K562 (cell line): ENCODE data around the gene BCAS1. TPM values are rescaled to one million over a fixed set of nuclear protein-coding genes. Genes with fewer than 3 reads are reported as not detected.
A peak's percentile ranks its signal among the peaks of the same experiment; 100 is the strongest.

Experiments used
- ATAC-seq: fragments of 200-7000 bp; cut with Tn5 transposase; 3 replicates; pipeline ENCODE4 v1.9.1; 2020; ENCODE audit warnings: moderate library complexity
- BruUV-seq: library from RNA; stranded (reverse); fragments of 400-500 nt; replicated peaks from 2 replicates; lab custom pipeline; 2021; lab: Mats Ljungman, UMichigan
- CTCF ChIA-PET: fragments of 300-600 bp; formaldehyde crosslinking; extraction: SDS; loops from one replicate; lab custom pipeline; 2021; ENCODE audit warnings: low intra/inter-chr PET ratio; lab: Yijun Ruan, JAX
- POLR2A ChIA-PET: fragments of 300-600, 350-650 bp; sonication (Branson Sonifier 250); formaldehyde crosslinking; extraction: SDS; loops from one replicate; lab custom pipeline; 2021; ENCODE audit warnings: antibody characterized with exemption, inconsistent platforms; lab: Yijun Ruan, JAX
- DNase-seq, 4 experiments: peaks; one replicate each; pipeline versions ENCODE4 v3.0.0 to v3.0.0-alpha.2; 2011 to 2018; ENCODE audit warnings: low spot score in 3 of 4, mixed read lengths in 3 of 4; ENCODE audit errors: extremely low read depth in 1 of 4
- FAIRE-seq: peaks from 2 replicates; lab custom pipeline; 2011; peaks lifted over from hg19 to GRCh38; lab: Jason Lieb, UNC
- H2AFZ ChIP-seq: 2 replicates; pipeline ENCODE4 v1.6.0; 2011; ENCODE audit warnings: low read depth, low read length, control low read depth, inconsistent platforms
- H3K27ac ChIP-seq: fragments of 200-600 bp; 3 replicates; pipeline ENCODE4 v1.8.0; 2011; ENCODE audit warnings: low read depth, mild to moderate bottlenecking, control low read depth, inconsistent platforms, low read length, moderate library complexity, mixed read lengths; ENCODE audit errors: extremely low read depth
- H3K27me3 ChIP-seq, 2 experiments: fragments of 300-600 bp in 1 of 2; 2 replicates in 1 of 2; 3 replicates in 1 of 2; pipeline versions ENCODE4 v1.6.0 to v1.8.0; 2011; ENCODE audit warnings: inconsistent platforms in 2 of 2, low read length in 2 of 2, mild to moderate bottlenecking in 1 of 2, mixed read lengths in 1 of 2, moderate library complexity in 1 of 2; ENCODE audit not compliant: control insufficient read depth in 2 of 2, insufficient read depth in 2 of 2
- H3K36me3 ChIP-seq: fragments of 300-600 bp; 3 replicates; pipeline ENCODE4 v1.8.0; 2011; ENCODE audit warnings: mild to moderate bottlenecking, low read length, inconsistent platforms; ENCODE audit not compliant: control insufficient read depth, insufficient read depth
- H3K4me1 ChIP-seq, 2 experiments: fragments of 200-600 bp in 1 of 2; replicated peaks in 1 of 2; 2 replicates in 1 of 2; 3 replicates in 1 of 2; pipeline versions ENCODE4 v1.5.1 to v1.8.0; 2011; ENCODE audit warnings: inconsistent platforms in 2 of 2, low read length in 2 of 2, mild to moderate bottlenecking in 1 of 2, mixed read lengths in 1 of 2, moderate library complexity in 1 of 2; ENCODE audit not compliant: control insufficient read depth in 2 of 2, insufficient read depth in 2 of 2
- H3K4me2 ChIP-seq: 2 replicates; pipeline ENCODE4 v1.6.1; 2011; ENCODE audit warnings: low read length, control low read depth, inconsistent platforms, mixed read lengths; ENCODE audit not compliant: insufficient read depth
- H3K4me3 ChIP-seq: fragments of 200-600 bp; sonication (generic), shearing (Covaris generic); 2 replicates; pipeline ENCODE4 v1.5.1; 2016; ENCODE audit warnings: control low read depth, inconsistent platforms
- H3K79me2 ChIP-seq: fragments of 200-600 bp; 3 replicates; pipeline ENCODE4 v1.8.0; 2011; ENCODE audit warnings: low read length, inconsistent platforms; ENCODE audit not compliant: control insufficient read depth, insufficient read depth
- H3K9ac ChIP-seq, 2 experiments: 2 replicates each; pipeline versions ENCODE4 v1.6.0 to v1.6.1; 2011; ENCODE audit warnings: low read depth in 2 of 2, low read length in 2 of 2, control low read depth in 1 of 2, inconsistent platforms in 1 of 2, mild to moderate bottlenecking in 1 of 2, mixed read lengths in 1 of 2; ENCODE audit not compliant: insufficient read depth in 1 of 2
- H3K9me1 ChIP-seq: one replicate; pipeline ENCODE4 v1.6.0; 2011; ENCODE audit warnings: inconsistent platforms, mild to moderate bottlenecking, low read length, moderate library complexity; ENCODE audit not compliant: control insufficient read depth, insufficient read depth
- H3K9me3 ChIP-seq: replicated peaks from 2 replicates; pipeline ENCODE4 v1.5.1; 2011; ENCODE audit warnings: low read depth, low read length, inconsistent platforms; ENCODE audit not compliant: control insufficient read depth, insufficient read depth
- H4K20me1 ChIP-seq: replicated peaks from 2 replicates; pipeline ENCODE4 v1.6.1; 2011; ENCODE audit warnings: low read length, inconsistent platforms, mixed read lengths; ENCODE audit not compliant: control insufficient read depth, insufficient read depth
- CCAR2 ChIP-seq: fragments of 200-400 bp; formaldehyde crosslinking; IDR thresholded peaks from 2 replicates; pipeline ENCODE4 v1.6.1; 2017; ENCODE audit warnings: mild to moderate bottlenecking, low read depth, low read length
- CREB3 ChIP-seq: fragments of 450-650 bp; conservative IDR thresholded peaks from 2 replicates; pipeline ENCODE4 v1.6.1; 2016; ENCODE audit warnings: missing genetic modification characterization, low read depth, mild to moderate bottlenecking, missing compliant biosample characterization, moderate library complexity
- CTCF ChIP-seq, 3 experiments: IDR thresholded peaks in 2 of 3; conservative IDR thresholded peaks in 1 of 3; 2 replicates each; pipeline ENCODE4 v1.5.1; 2011 to 2012; ENCODE audit warnings: low read length in 3 of 3, mild to moderate bottlenecking in 3 of 3, control low read depth in 2 of 3, improper control_type of control experiment in 1 of 3, inconsistent platforms in 1 of 3, low read depth in 1 of 3, mixed read lengths in 1 of 3, moderate library complexity in 1 of 3; ENCODE audit not compliant: insufficient read depth in 2 of 3
- RAD21 ChIP-seq, 2 experiments: fragments of 250-450 bp in 1 of 2; fragments of 450-650 bp in 1 of 2; sonication (Bioruptor Pico) in 1 of 2; formaldehyde crosslinking in 1 of 2; IDR thresholded peaks in 1 of 2; conservative IDR thresholded peaks in 1 of 2; 2 replicates each; pipeline versions ENCODE4 v1.4.0 to v1.8.0; 2020 to 2022; ENCODE audit warnings: mild to moderate bottlenecking in 2 of 2, moderate library complexity in 1 of 2
- ZBTB11 ChIP-seq, 3 experiments: fragments of 200-800 bp in 1 of 3; fragments of 250-450 bp in 1 of 3; fragments of 450-650 bp in 1 of 3; sonication (Bioruptor Pico) in 1 of 3; sonication (Bioruptor generic) in 1 of 3; formaldehyde crosslinking in 1 of 3; IDR thresholded peaks; 2 replicates each; pipeline versions ENCODE4 v1.6.1 to v1.8.0; 2016 to 2022; ENCODE audit warnings: mild to moderate bottlenecking in 2 of 3, missing genetic modification characterization in 2 of 3, missing compliant biosample characterization in 1 of 3, moderate library complexity in 1 of 3
- WGBS: fragments of 100-300 bp; shearing (Covaris generic); methylation state at CpG from one replicate; pipeline ENCODE4 v1.1.6; 2016; ENCODE audit warnings: low coverage, mixed read lengths; ENCODE audit not compliant: insufficient coverage; ENCODE audit errors: missing lambda C conversion rate; 5-methylcytosine and 5-hydroxymethylcytosine counted together
- in situ Hi-C: fragments of 300-500 bp; cut with MboI; formaldehyde crosslinking; loops from 4 replicates; pipeline ENCODE4 v1.15.0; 2018; ENCODE audit warnings: inconsistent platforms, mixed read lengths
- intact Hi-C: fragments of 100-400 bp; cut with micrococcal nuclease; formaldehyde crosslinking; loops from 2 replicates; pipeline ENCODE4 v1.14.2; 2022
- polyA plus RNA-seq, 8 experiments: library from polyadenylated mRNA; depleted of rRNA in 4 of 8; stranded (reverse) in 5 of 8; unstranded in 3 of 8; fragments of >200 nt; fragmentation: Nextera tagmentation in 2 of 8; fragmentation: Illumina TruSeq in 1 of 8; extraction: Ambion mirVana in 2 of 8; extraction: Trizol in 1 of 8; gene quantifications; 2 replicates each; pipeline versions ENCODE4 v1.2.1 to v1.2.3, GENCODE V29; 2011 to 2014; ENCODE audit warnings: inconsistent platforms in 1 of 8, missing spikeins in 1 of 8
- total RNA-seq, 7 experiments: library from RNA; depleted of rRNA in 6 of 7; stranded (reverse); fragments of >200 nt in 6 of 7; fragmentation: Illumina TruSeq in 2 of 7; extraction: Trizol in 2 of 7; gene quantifications; 2 replicates each; pipeline versions ENCODE4 v1.2.1 to v1.2.3, GENCODE V29; 2011 to 2021; ENCODE audit warnings: low replicate concordance in 1 of 7

BCAS1 gene
- total and polyA plus RNA-seq, 9 of the 15 experiments (the other 6 are each of a cell fraction or from before 2014, with no cell fraction given) = 0.18 to 2.3 (median 0.93) TPM

DNA sequence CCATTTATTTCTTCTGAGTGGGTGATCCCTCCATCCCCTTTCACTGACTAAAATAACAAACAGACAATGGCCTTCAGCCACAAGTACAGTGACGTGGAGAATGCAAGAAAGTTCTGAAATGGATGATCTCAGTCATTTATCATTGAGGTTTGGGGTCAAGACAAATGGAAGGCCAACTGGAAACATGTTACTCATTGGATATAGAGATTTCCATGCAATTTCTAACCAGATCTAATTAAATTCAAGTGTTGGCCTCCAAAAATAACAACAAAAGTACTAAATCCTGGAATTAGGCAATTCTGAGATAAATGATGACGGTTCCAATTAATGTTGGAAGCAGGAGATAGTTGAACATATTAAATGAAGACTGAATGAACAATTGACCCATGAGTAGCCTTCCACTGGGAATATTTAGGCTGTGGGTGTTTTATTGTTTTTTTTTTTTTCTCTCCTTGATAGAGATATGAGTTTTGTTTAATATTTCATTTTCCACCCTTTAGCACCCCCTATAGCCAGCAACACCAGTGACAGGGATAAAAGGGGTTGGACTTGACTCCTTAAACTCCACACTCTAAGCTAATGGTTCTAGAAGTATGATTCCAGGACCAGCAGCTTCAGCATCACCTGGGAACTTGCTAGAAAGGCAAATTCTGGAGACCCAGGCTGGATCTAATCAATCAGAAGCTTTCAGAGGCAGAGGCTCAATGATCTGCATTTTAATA is 112.8 kb downstream of the BCAS1 start:
- CTCF ChIA-PET = interaction anchor here (0.6 to 0.7 kb wide), 3 partner anchors 87 to 621 kb away, joined by 3 read pairs; no protein-coding TSS in a partner anchor
- Histone ChIP-seq H3K79me2 (no peaks in the 10 kb centered on the region), H3K4me2 (no peak overlapping the region), H3K27ac (no peak overlapping the region), H4K20me1 (no peaks in the 10 kb centered on the region), H3K4me3 (no peak overlapping the region), H3K27me3 (peaks cover 5 to 18% of the 10 kb centered on the region in 2 experiments; a peak in 3 of 5 replicates), H3K4me1 (no peaks in the 10 kb centered on the region), H3K9me3 (no peaks in the 10 kb centered on the region), H3K36me3 (no peaks in the 10 kb centered on the region), H2AFZ (no peak overlapping the region), H3K9me1 (no peaks in the 10 kb centered on the region), H3K9ac (no peak overlapping the region)
- WGBS = 9% methylated on average over 2 of the region's 2 CpGs
- POLR2A ChIA-PET = interaction anchor here (0.7 to 2.8 kb wide), 3 partner anchors 10 to 443 kb away, joined by 3 to 7 read pairs (median 3); no protein-coding TSS in a partner anchor
- DNase-seq = no peak
- no peak for FAIRE-seq
- in situ Hi-C loops = loop anchor here (25.0 kb wide), 1 partner anchor 680 kb away; no protein-coding TSS in a partner anchor
- TF ChIP-seq RAD21 (CRISPR knock-in tag; conservative IDR thresholded peaks at IDR 0.05 in 1 of 2, IDR thresholded peaks at IDR 0.05 in 1 of 2) (peak in 1 of 2 experiments; percentile 23; a peak in 1 of 4 replicates), ZBTB11 (CRISPR knock-in tag; IDR thresholded peaks at IDR 0.05) (peak in 1 of 3 experiments; percentile 91; a peak in 2 of 6 replicates), CREB3 (tag) (no peak), CCAR2 (no peak), CTCF (IDR thresholded peaks at IDR 0.05 in 2 of 3, conservative IDR thresholded peaks at IDR 0.05 in 1 of 3; ENCODE audit: insufficient read depth in 2 of 3, low read depth in 1 of 3, low read length in 3 of 3) (peak; percentile 7 to 38 (median 11); a peak in 3 of 6 replicates)
- intact Hi-C loops = loop anchor here (2.0 kb wide), 1 partner anchor 105 kb away; no protein-coding TSS in a partner anchor
- BruUV-seq = no TSS peak
- ATAC-seq = peak; percentile 74
